Measurements from ENCODE around the gene CALML4.
A peak's percentile ranks its signal among the peaks of the same experiment; 100 is the strongest.
"Not testable (repeated sequence)": the region's sequence is repeated elsewhere in the genome, so short reads cannot be mapped to it uniquely, and the experiment has no call there.

Gene CALML4

DNA sequence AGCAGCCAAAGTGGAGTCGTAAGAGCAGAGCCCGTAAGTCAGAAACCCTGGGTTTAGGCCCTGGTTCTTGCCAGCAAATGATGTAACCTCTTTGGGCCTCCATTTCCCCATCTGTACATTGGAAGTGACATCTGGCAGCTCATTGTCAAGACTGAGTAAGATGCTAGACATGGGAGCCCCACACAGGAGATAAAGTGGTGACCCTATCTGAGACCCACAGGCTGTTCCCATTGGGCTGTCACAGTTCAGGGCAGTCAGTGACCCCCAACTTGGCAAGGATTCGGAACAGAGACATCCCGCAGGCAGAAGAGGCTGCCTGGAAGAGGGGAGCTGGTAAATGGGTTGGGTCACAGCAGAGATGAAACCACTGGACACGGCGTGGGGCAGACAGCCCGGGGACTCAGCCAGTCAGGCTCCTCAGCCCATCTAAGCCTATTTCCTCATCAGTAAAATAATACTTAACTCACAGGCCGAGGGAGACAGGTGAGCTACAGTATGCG is 22.6 kb upstream of the CALML4 start:
- Histone ChIP-seq H3K27ac (peak overlapping the region; percentile 99), H3K36me3 (peaks cover 42% of the 10 kb centered on the region), H3K9me3 (ENCODE audit: severe bottlenecking) (no peaks in the 10 kb centered on the region), H3K27me3 (ENCODE audit: insufficient read depth, low read depth, severe bottlenecking) (no peaks in the 10 kb centered on the region), H3K4me3 (ENCODE audit: low read depth, low read length) (peak overlapping the region; percentile 87)
- no peak for DNase-seq
- TF ChIP-seq, protein P1, sequence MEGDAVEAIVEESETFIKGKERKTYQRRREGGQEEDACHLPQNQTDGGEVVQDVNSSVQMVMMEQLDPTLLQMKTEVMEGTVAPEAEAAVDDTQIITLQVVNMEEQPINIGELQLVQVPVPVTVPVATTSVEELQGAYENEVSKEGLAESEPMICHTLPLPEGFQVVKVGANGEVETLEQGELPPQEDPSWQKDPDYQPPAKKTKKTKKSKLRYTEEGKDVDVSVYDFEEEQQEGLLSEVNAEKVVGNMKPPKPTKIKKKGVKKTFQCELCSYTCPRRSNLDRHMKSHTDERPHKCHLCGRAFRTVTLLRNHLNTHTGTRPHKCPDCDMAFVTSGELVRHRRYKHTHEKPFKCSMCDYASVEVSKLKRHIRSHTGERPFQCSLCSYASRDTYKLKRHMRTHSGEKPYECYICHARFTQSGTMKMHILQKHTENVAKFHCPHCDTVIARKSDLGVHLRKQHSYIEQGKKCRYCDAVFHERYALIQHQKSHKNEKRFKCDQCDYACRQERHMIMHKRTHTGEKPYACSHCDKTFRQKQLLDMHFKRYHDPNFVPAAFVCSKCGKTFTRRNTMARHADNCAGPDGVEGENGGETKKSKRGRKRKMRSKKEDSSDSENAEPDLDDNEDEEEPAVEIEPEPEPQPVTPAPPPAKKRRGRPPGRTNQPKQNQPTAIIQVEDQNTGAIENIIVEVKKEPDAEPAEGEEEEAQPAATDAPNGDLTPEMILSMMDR (IDR thresholded peaks at IDR 0.05; ENCODE audit: low read depth, low read length): no peak

DNA sequence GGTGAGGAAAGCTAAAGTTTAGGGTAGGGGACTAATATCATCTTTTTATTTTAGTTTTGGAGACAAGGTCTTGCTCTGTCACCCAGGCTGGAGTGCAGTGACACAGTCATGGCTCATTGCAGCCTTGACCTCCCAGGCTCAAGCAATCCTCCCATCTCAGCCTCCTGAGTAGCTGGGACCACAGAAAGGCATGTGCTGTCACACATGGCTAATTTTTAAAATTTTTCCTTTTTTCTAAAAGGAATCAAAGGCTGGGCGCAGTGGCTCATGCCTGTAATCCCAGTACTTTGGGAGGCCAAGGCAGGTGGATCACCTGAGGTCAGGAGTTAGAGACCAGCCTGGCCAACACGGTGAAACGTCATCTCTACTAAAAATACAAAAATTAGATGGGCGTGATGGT is 20.3 kb upstream of the CALML4 start:
- not testable (repeated sequence) for DNase-seq; H3K27ac ChIP-seq; H3K27me3 ChIP-seq (ENCODE audit: insufficient read depth, low read depth, severe bottlenecking); H3K9me3 ChIP-seq (ENCODE audit: severe bottlenecking); H3K4me3 ChIP-seq (ENCODE audit: low read depth, low read length)
- H3K36me3 ChIP-seq: peaks cover 44% of the 10 kb centered on the region

DNA sequence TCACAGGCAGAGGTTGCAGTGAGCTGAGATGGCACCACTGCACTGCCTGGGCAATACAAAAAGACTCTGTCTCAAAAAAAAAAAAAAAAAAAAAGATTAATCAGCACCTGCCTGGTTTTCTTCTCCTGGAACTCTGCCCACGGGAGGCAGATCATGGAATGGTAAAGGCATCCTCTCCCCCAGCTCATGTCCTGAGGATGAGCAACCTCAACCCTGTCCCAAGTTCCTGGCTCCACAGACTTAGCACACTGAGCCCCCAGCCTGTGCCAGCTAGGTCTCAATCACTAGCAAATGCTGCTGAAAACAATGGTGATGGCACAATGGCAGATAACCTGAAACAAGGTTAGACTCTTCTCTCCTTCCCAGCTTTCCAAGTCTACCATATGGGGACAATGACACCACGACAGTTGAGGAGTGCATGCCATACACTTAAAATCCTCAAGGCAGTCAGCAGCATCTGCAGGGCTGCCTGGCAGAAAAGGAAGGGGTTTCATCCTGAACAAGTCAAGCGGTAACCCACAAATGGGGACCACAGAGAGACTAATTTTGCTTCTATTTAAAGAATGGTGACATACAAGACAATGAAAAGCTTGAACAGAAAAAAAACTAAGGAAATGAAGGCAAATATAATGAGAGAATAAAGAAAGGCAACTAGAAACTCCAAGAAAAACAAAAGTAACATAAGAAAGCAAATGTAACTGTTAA is 19.6 kb upstream of the CALML4 start:
- Histone ChIP-seq H3K27me3 (ENCODE audit: insufficient read depth, low read depth, severe bottlenecking) (no peaks in the 10 kb centered on the region), H3K27ac (no peak overlapping the region), H3K9me3 (ENCODE audit: severe bottlenecking) (peaks cover 3% of the 10 kb centered on the region), H3K36me3 (peaks cover 52% of the 10 kb centered on the region), H3K4me3 (ENCODE audit: low read depth, low read length) (no peak overlapping the region)
- DNase-seq: no peak
- TF ChIP-seq, protein P1 (IDR thresholded peaks at IDR 0.05; ENCODE audit: low read depth, low read length): no peak

DNA sequence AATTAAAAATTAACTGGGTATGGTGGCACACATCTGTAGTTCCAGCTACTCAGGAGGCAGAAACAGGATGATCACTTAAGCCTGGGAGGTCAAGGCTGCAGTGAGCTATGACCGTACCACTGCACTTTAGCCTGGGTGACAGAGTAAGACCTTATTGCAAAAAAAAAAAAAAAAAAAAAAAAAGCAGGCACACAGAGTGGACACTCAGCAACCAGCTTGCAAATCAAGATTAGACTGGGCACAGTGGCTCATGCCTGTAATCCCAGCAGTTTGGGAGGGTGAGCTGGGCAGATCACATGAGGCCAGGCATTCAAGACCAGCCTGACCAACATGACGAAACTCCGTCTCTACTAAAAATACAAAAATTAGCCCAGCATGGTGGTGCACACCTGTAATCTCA is 19.0 kb upstream of the CALML4 start:
- H3K36me3 ChIP-seq: peaks cover 58% of the 10 kb centered on the region
- no peak overlapping the region for H3K27ac ChIP-seq
- H3K4me3 ChIP-seq (ENCODE audit: low read depth, low read length): no peak overlapping the region
- H3K9me3 ChIP-seq (ENCODE audit: severe bottlenecking): peaks cover 3% of the 10 kb centered on the region
- TF ChIP-seq, protein P1 (IDR thresholded peaks at IDR 0.05; ENCODE audit: low read depth, low read length): no peak
- DNase-seq: no peak
- H3K27me3 ChIP-seq (ENCODE audit: insufficient read depth, low read depth, severe bottlenecking): no peaks in the 10 kb centered on the region

DNA sequence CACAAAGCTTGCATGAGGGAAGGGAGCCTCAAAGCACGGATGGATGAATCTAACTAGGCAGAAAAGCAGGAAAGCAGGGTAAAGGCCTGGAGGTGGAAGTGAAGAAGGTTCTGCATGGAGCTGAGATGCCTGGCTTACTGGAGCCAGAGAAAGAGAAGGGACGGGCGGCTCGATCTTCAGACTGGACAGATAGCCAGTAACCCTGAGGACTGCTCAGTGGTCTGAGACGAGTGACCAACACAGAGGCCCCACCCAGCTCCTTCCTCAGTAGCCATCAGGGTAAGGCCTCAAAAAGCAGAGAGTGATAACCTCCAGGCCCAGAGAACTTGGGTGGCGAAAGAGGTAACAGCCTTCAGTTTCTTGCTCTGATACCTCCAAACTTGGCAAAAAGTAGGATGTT is 18.0 kb upstream of the CALML4 start:
- no peaks in the 10 kb centered on the region for H3K27me3 ChIP-seq (ENCODE audit: insufficient read depth, low read depth, severe bottlenecking)
- peaks cover 58% of the 10 kb centered on the region for H3K36me3 ChIP-seq
- no peak overlapping the region for H3K4me3 ChIP-seq (ENCODE audit: low read depth, low read length)
- TF ChIP-seq, protein P1 (IDR thresholded peaks at IDR 0.05; ENCODE audit: low read depth, low read length): no peak
- DNase-seq: no peak
- H3K9me3 ChIP-seq (ENCODE audit: severe bottlenecking): peaks cover 3% of the 10 kb centered on the region
- H3K27ac ChIP-seq: peak overlapping the region; percentile 47

DNA sequence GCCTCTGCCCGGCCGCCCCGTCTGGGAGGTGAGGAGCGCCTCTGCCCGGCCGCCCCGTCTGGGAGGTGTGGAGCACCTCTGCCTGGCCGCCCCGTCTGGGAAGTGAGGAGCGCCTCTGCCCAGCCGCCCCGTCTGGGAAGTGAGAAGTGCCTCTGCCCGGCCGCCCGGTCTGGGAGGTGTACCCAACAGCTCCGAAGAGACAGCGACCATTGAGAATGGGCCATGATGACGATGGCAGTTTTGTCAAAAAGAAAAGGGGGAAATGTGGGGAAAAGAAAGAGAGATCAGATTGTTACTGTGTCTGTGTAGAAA is 17.3 kb upstream of the CALML4 start:
- not testable (repeated sequence) for H3K27ac ChIP-seq; H3K9me3 ChIP-seq (ENCODE audit: severe bottlenecking); H3K27me3 ChIP-seq (ENCODE audit: insufficient read depth, low read depth, severe bottlenecking); DNase-seq; H3K4me3 ChIP-seq (ENCODE audit: low read depth, low read length)
- H3K36me3 ChIP-seq: peaks cover 66% of the 10 kb centered on the region

DNA sequence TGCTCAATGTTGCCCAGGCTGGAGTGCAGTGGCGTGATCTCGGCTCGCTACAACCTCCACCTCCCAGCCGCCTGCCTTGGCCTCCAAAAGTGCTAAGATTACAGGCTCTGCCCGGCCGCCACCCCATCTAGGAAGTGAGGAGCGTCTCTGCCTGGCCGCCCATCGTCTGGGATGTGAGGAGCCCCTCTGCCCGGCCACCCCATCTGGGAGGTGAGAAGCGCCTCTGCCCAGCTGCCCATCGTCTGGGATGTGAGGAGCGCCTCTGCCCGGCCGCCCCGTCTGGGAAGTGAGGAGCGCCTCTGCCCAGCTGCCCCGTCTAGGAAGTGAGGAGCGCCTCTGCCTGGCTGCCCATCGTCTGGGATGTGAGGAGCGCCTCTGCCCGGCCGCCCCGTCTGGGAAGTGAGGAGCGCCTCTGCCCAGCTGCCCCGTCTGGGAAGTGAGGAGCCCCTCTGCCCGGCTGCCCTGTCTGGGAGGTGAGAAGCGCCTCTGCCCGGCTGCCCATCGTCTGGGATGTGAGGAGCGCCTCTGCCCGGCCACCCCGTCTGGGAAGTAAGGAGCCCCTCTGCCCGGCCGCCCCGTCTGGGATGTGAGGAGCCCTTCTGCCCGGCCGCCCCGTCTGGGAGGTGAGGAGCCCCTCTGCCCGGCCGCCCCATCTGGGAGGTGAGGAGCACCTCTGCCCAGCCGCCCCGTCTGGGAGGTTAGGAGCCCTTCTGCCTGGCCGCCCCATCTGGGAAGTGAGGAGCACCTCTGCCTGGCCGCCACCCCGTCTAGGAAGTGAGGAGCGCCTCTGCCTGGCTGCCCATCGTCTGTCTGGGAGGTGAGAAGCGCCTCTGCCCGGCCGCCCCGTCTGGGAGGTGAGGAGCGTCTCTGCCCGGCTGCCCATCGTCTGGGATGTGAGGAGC is 16.6 kb upstream of the CALML4 start:
- H3K27me3 ChIP-seq (ENCODE audit: insufficient read depth, low read depth, severe bottlenecking); H3K27ac ChIP-seq; DNase-seq; H3K9me3 ChIP-seq (ENCODE audit: severe bottlenecking); H3K4me3 ChIP-seq (ENCODE audit: low read depth, low read length): not testable (repeated sequence)
- H3K36me3 ChIP-seq: peaks cover 67% of the 10 kb centered on the region
